GM18867 (cell line): ENCODE measurements around the gene GREM1.
A peak's percentile ranks its signal among the peaks of the same experiment; 100 is the strongest.

ENCODE experiments used
- ATAC-seq: cut with Tn5 transposase; IDR thresholded peaks from one replicate; pipeline ENCODE4 v1.9.1; 2021; ENCODE audit warnings: mild to moderate bottlenecking, moderate library complexity; ENCODE audit not compliant: unreplicated experiment

GREM1 gene

DNA sequence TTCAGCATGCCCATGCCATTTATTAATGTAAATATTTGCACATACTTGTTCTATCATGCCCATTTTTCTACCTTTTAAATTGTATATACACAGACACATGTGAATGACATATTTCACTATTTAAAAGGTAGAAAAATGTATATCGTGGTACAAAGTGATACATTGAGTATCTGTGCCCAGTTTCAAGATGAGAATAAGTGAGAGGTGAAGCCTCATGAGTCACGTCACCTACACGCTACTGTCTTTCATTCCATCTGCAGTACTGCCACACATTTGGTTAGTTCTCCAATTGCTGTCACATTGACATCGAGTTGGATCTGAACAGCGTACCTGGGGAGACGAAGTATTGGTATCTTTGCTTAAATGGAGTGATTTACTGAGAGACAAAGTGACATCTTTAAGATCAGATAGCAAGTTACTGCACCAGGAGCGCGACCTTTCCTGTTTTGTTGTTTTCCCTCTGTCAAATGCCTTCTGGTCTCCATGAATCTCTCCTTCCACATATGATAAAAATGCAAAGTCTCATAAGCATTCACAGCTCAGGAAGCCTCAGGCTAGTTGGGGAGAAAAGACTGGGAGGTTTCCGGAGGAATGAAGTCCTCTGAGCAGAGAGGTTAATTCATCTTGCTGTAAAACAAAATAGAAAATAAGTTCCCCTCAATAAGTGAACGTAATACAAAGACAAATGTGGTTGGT is 12.0 kb downstream of the GREM1 start:
- no peak for ATAC-seq

DNA sequence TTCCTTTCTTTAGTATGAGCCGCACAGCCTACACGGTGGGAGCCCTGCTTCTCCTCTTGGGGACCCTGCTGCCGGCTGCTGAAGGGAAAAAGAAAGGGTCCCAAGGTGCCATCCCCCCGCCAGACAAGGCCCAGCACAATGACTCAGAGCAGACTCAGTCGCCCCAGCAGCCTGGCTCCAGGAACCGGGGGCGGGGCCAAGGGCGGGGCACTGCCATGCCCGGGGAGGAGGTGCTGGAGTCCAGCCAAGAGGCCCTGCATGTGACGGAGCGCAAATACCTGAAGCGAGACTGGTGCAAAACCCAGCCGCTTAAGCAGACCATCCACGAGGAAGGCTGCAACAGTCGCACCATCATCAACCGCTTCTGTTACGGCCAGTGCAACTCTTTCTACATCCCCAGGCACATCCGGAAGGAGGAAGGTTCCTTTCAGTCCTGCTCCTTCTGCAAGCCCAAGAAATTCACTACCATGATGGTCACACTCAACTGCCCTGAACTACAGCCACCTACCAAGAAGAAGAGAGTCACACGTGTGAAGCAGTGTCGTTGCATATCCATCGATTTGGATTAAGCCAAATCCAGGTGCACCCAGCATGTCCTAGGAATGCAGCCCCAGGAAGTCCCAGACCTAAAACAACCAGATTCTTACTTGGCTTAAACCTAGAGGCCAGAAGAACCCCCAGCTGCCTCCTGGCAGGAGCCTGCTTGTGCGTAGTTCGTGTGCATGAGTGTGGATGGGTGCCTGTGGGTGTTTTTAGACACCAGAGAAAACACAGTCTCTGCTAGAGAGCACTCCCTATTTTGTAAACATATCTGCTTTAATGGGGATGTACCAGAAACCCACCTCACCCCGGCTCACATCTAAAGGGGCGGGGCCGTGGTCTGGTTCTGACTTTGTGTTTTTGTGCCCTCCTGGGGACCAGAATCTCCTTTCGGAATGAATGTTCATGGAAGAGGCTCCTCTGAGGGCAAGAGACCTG is 13.2 kb downstream of the GREM1 start:
- no peak for ATAC-seq

DNA sequence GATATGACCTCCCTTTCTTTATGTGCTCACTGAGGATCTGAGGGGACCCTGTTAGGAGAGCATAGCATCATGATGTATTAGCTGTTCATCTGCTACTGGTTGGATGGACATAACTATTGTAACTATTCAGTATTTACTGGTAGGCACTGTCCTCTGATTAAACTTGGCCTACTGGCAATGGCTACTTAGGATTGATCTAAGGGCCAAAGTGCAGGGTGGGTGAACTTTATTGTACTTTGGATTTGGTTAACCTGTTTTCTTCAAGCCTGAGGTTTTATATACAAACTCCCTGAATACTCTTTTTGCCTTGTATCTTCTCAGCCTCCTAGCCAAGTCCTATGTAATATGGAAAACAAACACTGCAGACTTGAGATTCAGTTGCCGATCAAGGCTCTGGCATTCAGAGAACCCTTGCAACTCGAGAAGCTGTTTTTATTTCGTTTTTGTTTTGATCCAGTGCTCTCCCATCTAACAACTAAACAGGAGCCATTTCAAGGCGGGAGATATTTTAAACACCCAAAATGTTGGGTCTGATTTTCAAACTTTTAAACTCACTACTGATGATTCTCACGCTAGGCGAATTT is 14.9 kb downstream of the GREM1 start:
- ATAC-seq: no peak

DNA sequence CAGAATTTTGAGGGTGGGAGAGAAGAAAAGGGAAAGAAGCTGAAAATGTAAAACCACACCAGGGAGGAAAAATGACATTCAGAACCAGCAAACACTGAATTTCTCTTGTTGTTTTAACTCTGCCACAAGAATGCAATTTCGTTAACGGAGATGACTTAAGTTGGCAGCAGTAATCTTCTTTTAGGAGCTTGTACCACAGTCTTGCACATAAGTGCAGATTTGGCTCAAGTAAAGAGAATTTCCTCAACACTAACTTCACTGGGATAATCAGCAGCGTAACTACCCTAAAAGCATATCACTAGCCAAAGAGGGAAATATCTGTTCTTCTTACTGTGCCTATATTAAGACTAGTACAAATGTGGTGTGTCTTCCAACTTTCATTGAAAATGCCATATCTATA is 15.5 kb downstream of the GREM1 start:
- no peak for ATAC-seq

DNA sequence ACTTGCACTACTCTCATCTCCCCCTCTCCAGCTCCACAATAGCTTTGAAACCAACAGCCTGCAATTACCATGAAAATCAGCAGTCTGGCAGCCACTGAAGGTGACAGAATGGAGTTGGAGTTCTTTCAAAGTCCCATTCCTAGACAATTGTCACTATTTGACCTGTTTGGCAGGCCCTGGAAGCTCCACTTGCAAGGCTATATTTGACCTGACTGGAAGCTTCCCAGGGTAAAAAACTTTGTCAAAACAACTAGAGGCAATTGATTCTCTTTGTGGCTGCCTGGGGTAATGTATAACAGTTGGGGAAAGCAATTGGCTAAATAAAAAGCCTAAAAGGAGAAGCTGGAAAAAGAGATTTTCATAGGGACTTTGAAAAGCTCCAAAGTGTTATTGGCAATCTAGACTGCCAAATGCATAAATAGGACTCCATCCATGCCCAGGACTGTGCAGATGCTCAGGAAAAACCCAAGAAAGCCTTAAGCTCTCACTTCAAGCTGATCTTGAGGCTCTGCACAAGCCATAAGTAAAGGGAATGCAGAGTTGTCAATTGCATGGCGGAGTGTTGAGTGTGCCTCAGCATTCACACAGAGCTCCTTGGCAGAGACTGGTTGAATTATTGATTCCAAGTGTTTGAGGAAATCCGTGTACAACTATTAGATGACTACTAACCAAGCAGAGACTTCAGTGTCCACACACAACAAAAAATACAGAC is 18.3 kb downstream of the GREM1 start:
- ATAC-seq: no peak

DNA sequence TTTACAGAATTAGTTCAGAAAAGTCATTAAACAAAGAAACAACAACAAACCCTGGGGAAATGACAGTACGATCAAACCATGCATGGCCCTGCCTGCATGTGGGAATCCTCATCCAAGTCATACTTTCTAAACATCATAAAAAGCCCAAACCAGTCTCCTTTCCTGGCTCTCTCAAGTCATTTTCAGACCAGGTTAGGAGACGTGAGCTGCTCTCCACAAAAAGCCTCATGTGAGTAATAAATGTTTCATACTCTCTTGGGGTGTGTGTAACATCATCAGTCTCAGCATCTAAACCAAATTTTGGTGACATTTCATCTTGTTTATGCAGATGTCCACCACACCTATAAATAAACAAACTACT is 18.9 kb downstream of the GREM1 start:
- ATAC-seq: no peak

DNA sequence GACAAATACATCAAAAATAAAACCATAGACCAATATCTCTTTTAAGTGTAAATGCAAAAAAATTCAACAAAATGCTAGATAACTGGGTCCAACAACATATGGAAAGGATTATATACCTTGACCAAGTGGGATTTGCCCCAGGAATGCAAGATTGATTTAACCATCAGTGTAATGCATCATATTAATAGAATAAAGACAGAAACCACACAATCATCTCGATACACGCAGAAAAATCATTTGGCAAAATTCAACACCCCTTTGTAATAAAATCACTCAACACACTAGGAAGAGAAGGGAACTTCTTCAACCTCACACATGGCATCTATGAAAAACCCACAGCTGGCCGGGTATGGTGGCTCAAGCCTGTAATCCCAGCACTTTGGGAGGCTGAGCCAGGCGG is 19.5 kb downstream of the GREM1 start:
- ATAC-seq: no peak

DNA sequence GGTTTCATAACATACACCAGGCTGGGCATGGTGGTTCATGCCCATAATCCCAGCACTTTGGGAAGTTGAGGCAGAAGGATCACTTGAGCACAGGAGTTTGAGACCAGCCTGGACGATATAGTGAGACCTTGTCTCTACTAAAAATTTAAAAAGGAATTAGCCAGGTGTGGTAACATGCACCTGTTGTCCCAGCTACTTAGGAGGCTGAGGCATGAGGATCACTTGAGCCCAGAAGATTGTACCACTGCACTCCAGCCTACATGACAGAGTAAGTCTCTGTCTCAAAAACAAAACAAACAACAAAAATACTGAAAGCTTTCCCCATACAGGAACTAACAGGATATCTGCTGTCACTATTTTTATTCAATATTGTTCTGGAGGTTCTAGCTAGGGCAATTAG is 20.9 kb downstream of the GREM1 start:
- ATAC-seq: no peak

DNA sequence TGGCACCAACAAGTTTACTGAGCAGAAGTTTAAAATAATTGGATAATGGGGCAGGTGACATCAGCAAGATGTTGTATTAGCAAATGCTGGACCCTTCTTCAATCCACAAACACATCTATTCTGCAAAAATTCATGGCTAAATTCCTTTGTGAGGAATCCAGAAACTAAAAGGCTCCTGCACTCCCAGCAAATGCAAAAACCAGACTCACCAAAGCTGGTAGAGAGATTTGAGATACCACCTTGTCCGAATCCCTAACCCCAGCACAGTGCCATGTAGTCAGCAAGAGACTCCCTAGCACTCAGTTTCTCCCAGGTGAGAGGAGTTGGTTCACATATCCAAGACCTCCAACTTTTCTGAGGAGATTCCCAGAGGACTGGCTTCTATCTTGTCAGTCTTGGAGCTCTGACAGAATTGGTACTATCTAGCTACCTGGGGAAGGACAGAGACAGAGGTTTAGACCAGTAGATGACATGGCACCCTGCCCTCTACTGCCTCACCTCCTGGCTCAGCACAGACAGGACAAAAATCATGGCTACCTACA is 21.8 kb downstream of the GREM1 start:
- no peak for ATAC-seq

DNA sequence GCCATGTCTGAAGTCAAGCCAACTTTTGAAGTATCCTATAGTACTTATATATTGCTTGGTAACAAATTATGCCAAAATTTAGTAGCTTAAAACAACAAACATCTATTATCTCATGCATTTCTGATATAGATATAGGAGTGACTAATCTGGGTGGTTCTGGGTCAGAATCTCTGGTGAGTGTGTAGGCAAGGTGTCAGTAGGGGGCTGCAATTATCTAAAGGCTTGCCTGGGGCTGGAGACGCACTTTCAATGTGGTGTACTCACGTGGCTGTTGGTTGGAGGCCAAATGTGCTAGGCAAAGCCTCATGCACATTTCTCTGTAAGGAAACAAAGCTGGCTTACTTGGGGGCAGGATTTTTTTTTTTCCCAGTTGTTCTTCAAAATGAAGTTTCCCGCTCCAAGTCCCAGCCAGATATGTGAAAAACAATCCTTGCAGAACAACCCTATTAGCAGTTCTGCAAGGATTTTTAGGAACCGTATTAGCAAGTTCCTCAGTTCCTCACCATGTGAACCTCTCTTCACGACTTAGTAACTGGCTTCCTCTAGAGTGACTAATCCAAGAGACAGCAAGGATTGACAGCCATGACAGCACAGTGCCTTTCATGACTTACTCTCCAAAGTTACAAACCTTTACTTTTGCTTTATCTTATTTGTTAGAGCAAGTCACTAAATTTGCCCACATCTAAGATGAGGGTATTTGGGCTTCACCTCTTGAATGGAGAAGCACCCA is 25.8 kb downstream of the GREM1 start:
- ATAC-seq: no peak

DNA sequence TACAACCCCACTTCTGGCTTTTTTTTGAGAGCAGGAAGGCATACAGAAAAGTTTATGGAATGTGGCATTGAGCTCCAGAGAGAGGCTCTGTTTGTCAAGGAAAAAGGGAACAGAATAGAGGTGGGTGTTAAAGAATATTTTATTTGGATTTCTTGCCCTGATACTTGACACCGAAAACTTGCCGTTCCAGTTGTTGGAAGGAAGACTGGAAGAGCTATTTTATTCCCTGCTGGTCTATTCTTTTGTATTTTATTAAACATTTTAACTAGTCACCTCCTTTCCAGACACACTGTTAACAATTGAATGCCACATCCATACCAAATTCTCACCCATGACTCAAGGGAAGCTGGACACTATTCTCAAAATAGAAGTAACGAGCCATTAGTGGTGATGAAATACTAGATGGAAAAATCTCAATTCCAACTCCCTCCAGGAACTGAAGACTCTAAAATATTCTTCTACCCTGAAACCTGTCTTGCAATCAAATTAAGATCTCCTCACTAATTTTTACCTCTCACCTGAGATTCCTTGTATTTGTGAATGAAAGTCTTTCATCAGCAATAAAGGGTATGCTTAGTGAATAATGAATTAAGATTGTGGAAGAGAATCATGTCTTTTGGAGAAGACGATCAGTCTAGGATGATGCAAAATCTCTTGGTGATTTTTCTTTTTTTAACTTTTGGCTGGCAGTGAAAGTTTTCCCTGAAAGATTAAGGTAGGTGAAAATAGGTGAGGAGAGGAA is 28.5 kb downstream of the GREM1 start:
- no peak for ATAC-seq

DNA sequence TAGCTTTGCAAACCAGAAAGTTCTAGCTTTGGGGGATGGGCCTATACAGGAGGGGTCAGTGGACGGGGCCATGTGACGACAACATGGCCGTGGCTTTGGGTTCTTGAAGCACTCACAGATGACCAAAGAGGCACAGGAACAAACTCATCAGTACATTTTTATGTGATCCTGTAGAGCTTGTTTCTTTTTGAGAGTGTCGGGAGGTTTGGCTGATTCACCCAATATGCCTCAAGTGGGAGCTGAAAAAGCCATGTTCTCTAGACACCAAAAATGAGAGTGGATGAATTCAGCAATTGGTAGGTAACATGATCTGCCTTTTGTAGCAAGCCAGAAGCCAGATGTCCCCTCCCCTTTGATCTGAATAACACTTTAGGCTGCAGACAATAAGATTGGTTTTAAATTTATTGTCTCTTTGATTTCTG is 30.1 kb downstream of the GREM1 start:
- no peak for ATAC-seq

DNA sequence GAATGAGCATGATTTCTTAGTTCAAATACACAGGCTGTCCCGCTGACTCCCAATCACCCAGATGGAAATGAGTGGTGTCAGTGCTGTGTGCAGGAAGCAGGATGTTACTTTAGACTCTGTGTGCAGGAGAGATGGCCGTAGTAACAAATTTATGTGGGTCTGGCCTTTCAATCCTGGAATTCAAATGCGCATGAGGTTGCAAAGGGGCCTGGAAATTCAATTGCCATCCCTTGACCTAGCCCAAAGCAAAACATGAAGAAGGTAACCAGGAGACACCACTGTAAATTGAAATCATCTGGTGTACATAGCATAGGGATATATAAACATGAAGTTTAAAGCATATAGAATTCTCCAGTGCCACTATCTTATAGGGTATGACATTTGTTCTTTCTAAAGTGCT is 33.2 kb downstream of the GREM1 start:
- no peak for ATAC-seq

DNA sequence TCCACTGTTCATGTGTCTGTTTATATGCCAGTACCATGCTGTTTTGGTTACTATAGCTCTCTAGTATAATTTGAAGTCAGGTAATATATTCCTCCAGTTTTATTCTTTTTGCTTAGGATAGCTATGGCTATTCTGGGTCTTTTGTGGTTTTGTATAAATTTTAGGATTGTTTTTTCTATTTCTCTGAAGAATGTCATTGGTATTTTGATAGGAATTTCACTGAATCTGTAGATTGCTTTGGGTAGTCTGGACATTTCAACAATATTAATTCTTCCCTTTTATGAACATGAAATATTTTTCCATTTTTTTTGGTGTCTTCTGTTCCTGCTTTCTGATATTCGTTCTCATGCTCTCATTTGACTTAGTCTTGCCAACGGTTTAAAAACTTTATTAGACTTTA is 39.6 kb downstream of the GREM1 start:
- no peak for ATAC-seq

DNA sequence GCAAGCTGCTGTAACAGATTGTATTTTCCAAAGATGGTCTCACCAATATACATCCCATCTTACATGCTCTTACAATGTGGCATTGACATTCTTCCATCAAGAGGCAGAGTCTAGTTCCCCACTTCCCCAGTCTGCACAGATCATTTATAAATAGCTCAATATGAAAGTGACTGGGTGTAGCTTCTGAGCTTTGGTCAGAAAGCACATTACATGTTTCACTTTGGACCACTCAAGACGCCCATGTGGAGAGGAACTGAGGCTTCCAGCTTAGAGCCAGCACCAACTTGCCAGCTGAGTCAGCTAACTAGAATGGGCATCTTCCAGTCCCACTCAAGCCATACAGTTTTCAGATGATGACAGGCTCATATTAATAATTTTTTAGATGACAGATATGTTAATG is 45.5 kb downstream of the GREM1 start:
- ATAC-seq: peak; percentile 80

DNA sequence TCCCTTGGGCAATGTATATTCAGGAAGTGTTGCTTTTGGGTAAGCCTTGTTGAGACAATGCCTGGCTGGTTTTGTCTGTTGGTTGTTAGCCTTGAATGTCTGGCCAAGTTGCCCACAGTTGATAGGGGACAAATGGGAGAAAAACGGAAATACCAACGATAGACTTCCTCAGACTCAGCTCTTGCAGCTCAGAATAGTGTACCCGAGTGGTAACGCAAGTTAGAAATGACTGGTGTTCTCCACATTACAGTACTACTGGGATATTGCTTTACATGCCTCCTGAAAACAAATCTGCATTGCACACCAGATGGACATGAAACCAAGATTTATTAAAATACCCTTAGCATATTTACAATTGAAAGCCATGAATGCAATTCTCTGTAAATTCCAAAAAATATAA is 47.4 kb downstream of the GREM1 start:
- ATAC-seq: no peak

DNA sequence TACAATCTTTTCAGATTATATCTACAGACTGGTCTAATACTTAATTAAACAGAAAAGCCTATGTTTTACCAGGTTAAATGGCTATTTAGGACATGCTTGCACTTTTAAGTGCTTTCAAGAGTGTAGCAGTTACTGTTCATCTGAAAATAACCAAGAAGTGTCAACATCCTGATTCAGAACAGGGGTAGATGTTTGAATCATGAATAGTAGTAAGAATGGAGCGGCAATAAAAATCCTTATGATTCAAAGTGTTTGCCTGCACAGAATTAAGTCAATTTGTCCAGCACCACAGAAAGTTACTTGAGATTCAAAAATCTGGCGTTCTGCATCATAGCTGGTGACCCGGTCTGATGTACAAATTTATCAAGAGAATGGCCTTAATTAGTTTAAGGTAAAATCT is 48.3 kb downstream of the GREM1 start:
- ATAC-seq: no peak

DNA sequence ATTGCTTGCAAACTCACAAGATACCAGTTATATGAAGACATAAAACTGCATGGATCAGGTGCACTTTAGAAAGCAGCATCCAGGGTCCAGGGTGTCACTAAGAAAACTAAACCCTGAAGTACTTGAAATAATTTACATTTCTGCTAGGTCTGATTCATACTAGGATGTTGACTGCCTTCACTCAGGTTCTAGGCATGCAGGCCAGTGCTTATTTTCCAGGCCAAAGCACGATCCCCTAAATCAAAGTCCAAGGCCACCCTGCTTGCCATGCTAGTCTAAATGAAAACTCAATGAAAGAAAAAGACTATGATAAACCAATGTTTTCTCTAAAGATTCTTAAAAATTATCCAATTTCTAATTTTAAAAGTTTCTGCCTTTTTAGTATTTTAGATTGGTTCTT is 49.4 kb downstream of the GREM1 start:
- no peak for ATAC-seq

DNA sequence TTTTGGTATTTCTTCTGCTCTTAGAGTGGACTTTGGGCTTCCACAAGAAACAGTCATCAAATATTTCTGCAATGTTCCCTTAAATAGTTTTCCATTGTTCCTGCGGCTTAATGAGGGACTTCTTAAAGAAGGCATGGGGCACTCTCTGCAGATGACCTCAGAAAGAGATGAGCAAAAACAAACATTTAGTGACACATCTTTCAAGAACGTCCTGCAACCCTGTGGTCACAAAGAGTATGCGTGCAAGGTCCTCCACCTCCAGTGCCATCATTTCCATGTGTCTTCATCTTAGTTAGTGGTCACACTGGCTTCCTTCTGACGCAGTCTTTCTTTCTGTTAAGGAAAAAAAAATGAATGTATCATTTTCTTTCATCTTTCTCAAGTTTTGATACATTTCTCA is 56.2 kb downstream of the GREM1 start:
- no peak for ATAC-seq

DNA sequence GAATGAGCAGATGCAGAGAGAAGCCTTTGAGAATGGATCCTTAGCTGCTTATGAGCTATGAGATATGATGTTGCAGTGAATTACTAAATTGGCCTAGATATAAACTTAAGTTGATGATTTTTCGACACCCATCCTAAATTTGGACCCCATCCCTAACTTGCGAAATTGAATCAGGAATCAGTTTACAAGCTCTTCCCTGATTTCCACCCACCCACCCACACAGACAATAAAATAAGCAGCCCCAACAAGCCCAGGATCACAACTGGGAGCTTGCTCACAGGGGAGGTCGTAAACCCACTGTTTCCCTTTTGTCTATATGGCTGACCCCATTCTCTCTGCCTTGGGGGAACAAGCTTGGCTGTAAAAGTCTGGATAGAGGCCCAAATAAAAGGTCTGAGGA is 57.3 kb downstream of the GREM1 start:
- no peak for ATAC-seq
